ENCODE data around the gene KCNT2.
"Not testable (repeated sequence)": the region's sequence is repeated elsewhere in the genome, so short reads cannot be mapped to it uniquely, and the experiment has no call there.

The KCNT2 gene

DNA sequence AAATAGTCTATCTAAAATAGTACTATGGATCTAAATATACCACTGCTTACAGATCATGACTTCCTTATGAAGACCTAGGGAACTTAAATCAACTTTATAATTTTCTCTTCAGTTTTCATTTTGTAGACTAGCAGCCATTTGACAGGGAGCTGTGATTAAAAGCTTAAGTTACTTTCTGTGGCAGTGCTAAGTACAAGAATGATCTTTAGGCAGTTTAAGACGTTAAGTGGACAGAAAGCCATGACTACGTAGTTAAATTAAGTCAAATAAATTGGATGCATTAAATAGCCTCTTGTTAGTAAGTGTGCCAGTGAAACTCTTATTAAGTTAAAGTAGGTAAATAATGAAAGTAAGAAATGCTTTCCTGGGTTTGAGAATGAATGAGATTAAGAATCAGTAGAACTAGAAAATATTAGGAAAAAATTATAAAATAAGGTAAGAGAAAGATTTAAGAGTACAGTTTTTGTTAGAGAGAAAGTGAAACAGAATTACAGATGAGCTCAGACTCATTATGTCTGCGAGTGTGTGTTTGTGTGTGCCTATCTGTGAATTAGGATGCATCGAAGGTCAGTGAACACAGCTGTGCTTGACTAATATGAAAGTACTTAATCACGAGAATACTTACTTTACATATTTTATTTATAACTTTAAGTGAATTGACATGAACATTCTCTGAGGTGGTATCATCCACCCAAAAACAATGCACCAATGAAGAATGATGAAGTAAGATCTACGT, 336.9 kb downstream of the KCNT2 start:
- H3K4me3 ChIP-seq (ENCODE audit: low read depth, low read length): peak overlapping the region; percentile 12
- peak; percentile 4 for DNase-seq (ENCODE audit: low read depth)

DNA sequence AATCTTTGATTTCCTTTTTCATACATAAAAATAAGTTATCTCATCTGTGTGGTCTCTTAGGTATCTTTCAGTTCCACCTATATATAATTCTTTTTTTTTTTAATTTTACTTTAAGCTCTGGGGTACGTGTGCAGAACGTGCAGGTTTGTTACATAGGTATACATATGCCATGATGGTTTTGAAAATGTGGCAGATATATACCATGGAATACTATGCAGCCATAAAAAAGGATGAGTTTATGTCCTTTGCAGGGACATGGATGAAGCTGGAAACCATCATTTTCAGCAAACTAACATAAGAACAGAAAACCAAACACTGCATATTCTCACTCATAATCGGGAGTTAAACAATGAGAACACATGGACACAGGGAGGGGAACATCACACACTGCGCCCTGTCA, 345.2 kb downstream of the KCNT2 start:
- not testable (repeated sequence) for H3K4me3 ChIP-seq (ENCODE audit: low read depth, low read length); DNase-seq (ENCODE audit: low read depth)

More for the DNA sequence above, 336.9 kb downstream of the KCNT2 start:
- no peak for TF ChIP-seq CTCF (IDR thresholded peaks at IDR 0.05; ENCODE audit: insufficient read depth, low read depth, low read length, missing control alignments)

DNA sequence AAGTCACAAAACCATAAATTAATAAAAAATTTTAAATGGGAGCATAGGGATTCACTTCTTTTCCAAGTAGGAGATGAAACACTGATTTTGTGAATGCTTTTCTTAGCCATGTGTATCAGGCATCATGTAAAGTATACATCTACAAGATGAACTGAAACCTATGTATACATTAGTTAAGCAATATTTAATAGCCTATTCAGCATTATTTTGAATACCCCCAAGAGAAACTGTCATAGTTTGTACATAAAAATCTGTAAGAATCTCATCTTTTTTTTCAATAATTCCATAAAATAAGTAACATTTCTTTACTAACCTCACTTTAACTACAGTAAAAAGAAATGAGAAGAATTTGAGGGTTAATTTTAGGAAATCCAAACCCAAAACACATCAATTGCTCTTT, 348.0 kb downstream of the KCNT2 start:
- TF ChIP-seq CTCF (IDR thresholded peaks at IDR 0.05; ENCODE audit: insufficient read depth, low read depth, low read length, missing control alignments): no peak
- no peak for DNase-seq (ENCODE audit: low read depth)
- H3K4me3 ChIP-seq (ENCODE audit: low read depth, low read length): no peak overlapping the region

GRCh38 chr1:196259316-196259715, 348.9 kb downstream of the KCNT2 start:
- no peak overlapping the region for H3K4me3 ChIP-seq (ENCODE audit: low read depth, low read length)
- no peak for TF ChIP-seq CTCF (IDR thresholded peaks at IDR 0.05; ENCODE audit: insufficient read depth, low read depth, low read length, missing control alignments)
- no peak for DNase-seq (ENCODE audit: low read depth)

- H3K4me3 ChIP-seq (ENCODE audit: low read depth, low read length): no peak overlapping the region
- TF ChIP-seq CTCF (IDR thresholded peaks at IDR 0.05; ENCODE audit: insufficient read depth, low read depth, low read length, missing control alignments): no peak
- DNase-seq (ENCODE audit: low read depth): no peak
Measured at GRCh38 chr1:196255762-196256161, 352.5 kb downstream of the KCNT2 start.

GRCh38 chr1:196229546-196229945, 378.7 kb downstream of the KCNT2 start:
- no peak for TF ChIP-seq CTCF (IDR thresholded peaks at IDR 0.05; ENCODE audit: insufficient read depth, low read depth, low read length, missing control alignments)
- H3K4me3 ChIP-seq (ENCODE audit: low read depth, low read length): no peak overlapping the region
- no peak for DNase-seq (ENCODE audit: low read depth)

- TF ChIP-seq CTCF (IDR thresholded peaks at IDR 0.05; ENCODE audit: insufficient read depth, low read depth, low read length, missing control alignments): no peak
- DNase-seq (ENCODE audit: low read depth): no peak
Measured at GRCh38 chr1:196214866-196215265, 393.4 kb downstream of the KCNT2 start.

More at GRCh38 chr1:196214866-196215265, 393.4 kb downstream of the KCNT2 start:
- H3K4me3 ChIP-seq (ENCODE audit: low read depth, low read length): no peak overlapping the region

Measured in GM12865 (cell line).